RCC 7860 (cell line): ENCODE data around the gene CAMSAP1.
"Not testable (repeated sequence)": the region's sequence is repeated elsewhere in the genome, so short reads cannot be mapped to it uniquely, and the experiment has no call there.

ENCODE experiments used
- DNase-seq: peaks from one replicate; pipeline ENCODE4 v3.0.0-alpha.2; 2015; ENCODE audit warnings: low spot score
- FAIRE-seq: peaks from 2 replicates; lab custom pipeline; 2012; peaks lifted over from hg19 to GRCh38; lab: Jason Lieb, UNC

Gene CAMSAP1, protein sequence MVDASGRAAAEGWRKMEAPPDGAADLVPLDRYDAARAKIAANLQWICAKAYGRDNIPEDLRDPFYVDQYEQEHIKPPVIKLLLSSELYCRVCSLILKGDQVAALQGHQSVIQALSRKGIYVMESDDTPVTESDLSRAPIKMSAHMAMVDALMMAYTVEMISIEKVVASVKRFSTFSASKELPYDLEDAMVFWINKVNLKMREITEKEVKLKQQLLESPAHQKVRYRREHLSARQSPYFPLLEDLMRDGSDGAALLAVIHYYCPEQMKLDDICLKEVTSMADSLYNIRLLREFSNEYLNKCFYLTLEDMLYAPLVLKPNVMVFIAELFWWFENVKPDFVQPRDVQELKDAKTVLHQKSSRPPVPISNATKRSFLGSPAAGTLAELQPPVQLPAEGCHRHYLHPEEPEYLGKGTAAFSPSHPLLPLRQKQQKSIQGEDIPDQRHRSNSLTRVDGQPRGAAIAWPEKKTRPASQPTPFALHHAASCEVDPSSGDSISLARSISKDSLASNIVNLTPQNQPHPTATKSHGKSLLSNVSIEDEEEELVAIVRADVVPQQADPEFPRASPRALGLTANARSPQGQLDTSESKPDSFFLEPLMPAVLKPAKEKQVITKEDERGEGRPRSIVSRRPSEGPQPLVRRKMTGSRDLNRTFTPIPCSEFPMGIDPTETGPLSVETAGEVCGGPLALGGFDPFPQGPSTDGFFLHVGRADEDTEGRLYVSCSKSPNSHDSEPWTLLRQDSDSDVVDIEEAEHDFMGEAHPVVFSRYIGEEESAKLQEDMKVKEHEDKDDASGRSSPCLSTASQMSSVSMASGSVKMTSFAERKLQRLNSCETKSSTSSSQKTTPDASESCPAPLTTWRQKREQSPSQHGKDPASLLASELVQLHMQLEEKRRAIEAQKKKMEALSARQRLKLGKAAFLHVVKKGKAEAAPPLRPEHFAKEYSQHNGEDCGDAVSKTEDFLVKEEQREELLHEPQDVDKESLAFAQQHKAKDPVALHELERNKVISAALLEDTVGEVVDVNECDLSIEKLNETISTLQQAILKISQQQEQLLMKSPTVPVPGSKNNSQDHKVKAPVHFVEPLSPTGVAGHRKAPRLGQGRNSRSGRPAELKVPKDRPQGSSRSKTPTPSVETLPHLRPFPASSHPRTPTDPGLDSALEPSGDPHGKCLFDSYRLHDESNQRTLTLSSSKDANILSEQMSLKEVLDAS (N-terminal part only)

DNA sequence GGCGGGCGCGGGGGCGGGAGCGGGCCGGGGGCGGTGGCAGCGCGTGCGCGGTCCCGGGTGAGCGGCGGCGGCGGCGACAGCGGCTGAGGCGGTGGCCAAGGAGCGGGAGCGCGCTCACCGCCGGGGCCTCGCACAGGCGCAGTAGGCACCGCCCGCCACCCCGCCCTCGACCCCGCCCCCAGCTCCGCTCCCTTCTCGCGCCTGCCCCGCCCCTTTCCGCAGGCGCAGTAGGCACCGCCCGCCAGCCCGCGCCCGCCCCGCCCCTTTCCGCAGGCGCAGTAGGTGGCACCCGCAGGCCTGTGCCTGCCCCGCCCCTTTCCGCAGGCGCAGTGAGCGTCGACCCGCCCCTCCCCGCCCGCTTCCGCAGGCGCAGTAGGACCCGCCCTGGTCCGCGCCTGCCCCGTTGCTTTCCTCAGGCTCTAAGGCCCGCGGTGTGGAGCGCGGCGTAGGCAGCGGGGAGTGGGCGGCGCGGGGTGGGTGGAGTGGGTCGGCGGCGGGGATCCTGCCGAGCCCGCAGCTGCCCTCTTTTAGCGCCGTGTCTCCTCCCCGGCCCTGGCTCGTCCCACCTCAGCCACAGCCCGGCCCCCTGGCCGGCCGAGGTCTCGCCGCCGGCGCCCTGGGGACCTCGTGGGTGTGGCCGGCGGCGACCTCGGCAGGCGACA lies at the start of gene CAMSAP1:
TSS of gene CAMSAP1 (minus strand) at position 116 of the 662 bp plus-strand sequence. CDS start 387 bp downstream, outside the sequence.
- peak; percentile 89 for DNase-seq
- FAIRE-seq: no peak

DNA sequence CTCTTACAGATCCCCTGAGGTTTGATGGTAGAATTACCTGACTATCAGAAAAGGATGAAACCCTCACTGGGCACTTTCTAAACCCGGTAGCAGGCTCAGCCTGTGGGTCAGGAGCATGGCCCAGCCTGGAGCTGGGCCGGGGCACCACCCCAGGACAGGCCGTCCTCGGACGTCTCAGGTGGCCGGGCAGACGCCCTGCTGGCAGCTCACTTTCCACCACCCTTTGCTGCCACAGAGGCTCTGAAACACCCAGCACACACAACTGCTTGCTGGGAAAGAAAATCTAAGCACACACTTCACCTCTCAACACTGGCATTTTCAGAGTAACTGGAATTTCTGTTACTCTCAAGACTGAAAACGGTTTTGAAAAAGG lies 49.4 kb upstream of the CAMSAP1 start:
- FAIRE-seq (no peak), DNase-seq (no peak)

GRCh38 chr9:135955934-135956801 lies 48.8 kb upstream of the CAMSAP1 start:
- FAIRE-seq: no peak
- DNase-seq: no peak

- no peak for DNase-seq
- FAIRE-seq: no peak
Measured at GRCh38 chr9:135952664-135953206, 45.4 kb upstream of the CAMSAP1 start.

GRCh38 chr9:135951889-135952663 lies 44.7 kb upstream of the CAMSAP1 start:
- DNase-seq: peak; percentile 13
- FAIRE-seq: no peak

DNA sequence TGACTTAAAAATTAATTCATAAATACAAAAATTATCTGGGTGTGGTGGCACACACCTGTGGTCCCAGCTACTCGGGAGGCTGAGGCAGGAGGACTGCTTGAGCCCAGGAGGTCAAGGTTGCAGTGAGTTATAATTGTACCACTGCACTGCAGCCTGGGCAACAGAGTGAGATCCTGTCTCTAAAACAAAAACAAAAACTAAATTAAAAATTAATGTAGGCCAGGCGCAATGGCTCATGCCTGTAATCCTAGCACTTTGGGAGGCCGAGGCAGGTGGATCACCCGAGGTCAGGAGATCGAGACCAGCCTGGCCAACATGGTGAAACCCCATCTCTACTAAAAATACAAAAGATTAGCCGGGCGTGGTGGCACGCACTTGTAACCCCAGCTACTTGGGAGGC lies 44.0 kb upstream of the CAMSAP1 start:
- FAIRE-seq, DNase-seq: not testable (repeated sequence)

GRCh38 chr9:135950841-135951240 lies 43.5 kb upstream of the CAMSAP1 start:
- FAIRE-seq, DNase-seq: not testable (repeated sequence)

DNA sequence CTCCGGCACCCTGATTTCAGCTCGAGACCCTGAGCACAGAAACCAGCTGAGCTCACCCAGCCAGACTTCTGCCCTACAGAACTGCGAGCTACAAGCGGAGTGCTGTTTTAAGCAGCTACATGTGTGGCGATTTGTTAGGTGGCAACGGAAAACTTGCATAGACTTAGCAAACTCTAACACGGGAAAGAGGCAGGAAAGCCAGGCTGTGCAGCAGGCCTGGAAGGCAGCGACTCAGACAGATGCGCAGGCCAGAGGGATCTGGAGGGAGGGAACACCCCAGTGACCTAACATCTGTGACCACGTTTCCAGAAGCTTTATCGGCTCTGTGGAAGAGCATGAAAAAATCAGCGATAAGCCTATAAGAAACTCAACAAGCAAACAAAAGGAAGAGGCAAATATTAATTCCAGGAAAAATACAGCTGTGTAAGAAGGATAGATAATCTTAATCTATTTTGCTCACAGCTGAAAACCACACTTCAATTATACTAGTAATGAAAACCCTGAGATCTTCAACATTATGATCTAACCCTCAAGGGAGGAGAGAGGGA lies 42.9 kb upstream of the CAMSAP1 start:
- DNase-seq: no peak
- no peak for FAIRE-seq

GRCh38 chr9:135949501-135950134 lies 42.3 kb upstream of the CAMSAP1 start:
- no peak for FAIRE-seq
- DNase-seq: no peak

- DNase-seq (no peak), FAIRE-seq (no peak)
Measured at GRCh38 chr9:135948968-135949367, 41.6 kb upstream of the CAMSAP1 start.

DNA sequence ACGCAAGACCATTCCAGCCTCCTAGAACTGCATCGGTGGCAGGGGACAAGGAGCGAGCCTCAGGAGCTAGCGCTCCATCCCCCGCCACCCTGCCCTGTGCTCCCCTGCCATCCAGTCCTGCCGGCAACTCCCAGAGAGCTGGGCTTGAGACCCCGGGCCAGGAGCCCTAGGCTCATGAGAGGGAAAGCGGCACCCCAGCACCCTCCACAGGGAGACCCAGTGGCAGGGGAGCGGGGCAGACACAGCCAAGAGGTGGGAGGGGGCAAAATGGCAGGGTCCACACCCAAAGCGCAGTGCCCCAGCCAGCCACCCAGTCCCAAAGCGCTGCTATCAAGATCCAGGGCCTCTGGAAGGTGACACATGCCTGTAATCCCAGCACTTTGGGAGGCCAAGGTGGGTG lies 41.1 kb upstream of the CAMSAP1 start:
- FAIRE-seq (no peak), DNase-seq (no peak)

GRCh38 chr9:135947582-135947981 lies 40.2 kb upstream of the CAMSAP1 start:
- FAIRE-seq: no peak
- DNase-seq: no peak

GRCh38 chr9:135947105-135947504 lies 39.8 kb upstream of the CAMSAP1 start:
- not testable (repeated sequence) for FAIRE-seq, DNase-seq

DNA sequence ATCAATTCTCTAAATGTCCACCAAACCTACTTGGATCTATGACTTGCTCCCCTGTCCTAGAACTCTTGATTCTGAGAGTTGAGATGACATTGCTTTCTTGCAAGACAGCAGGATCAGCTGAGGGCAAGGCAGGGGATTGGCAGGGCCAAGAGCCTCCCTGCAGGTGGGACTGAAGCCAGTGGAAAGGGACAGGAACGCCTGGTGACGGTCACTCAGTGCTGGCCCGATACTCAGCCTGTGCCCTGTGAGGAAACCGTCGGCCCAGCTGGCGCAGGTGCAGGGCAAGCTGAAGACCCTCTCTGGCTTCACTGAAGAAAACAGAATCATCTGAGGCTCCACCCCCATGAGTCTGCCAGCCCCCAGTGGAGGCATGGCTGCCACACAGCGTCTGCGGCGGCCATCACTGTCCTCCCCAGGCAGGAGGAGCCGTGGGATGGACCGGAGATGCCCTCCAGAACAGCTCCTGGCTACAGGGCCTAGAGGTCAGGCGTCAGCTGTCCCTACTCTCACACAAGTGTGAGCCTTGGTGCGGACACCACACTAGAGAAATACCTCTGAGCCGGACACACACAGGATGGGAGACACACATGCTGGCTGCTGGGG lies 39.1 kb upstream of the CAMSAP1 start:
- FAIRE-seq (no peak), DNase-seq (no peak)

GRCh38 chr9:135945969-135946368 lies 38.6 kb upstream of the CAMSAP1 start:
- FAIRE-seq (no peak), DNase-seq (no peak)

GRCh38 chr9:135944444-135945252 lies 37.3 kb upstream of the CAMSAP1 start:
- DNase-seq: no peak
- no peak for FAIRE-seq
